Aorta (tissue), 5 donors: ENCODE results near the gene KRT79. TPM values are rescaled to one million over a fixed set of nuclear protein-coding genes. Genes with fewer than 3 reads are reported as not detected.

Experiments used
- ATAC-seq: fragments of 200-7000 bp; cut with Tn5 transposase; one replicate; pipeline ENCODE4 v1.9.1; 2022; ENCODE audit warnings: moderate library complexity; ENCODE audit not compliant: low FRiP score
- DNase-seq, 2 donors: peaks; one replicate each; pipeline ENCODE4 v3.0.0-alpha.2; 2020
- H3K27ac ChIP-seq, 2 donors: one replicate each; pipeline ENCODE4 v1.5.1; 2013; ENCODE audit warnings: low read length in 2 of 2, mild to moderate bottlenecking in 2 of 2, moderate library complexity in 2 of 2, control low read depth in 1 of 2, inconsistent platforms in 1 of 2, low read depth in 1 of 2
- H3K27me3 ChIP-seq, 2 donors: one replicate each; pipeline ENCODE4 v1.6.1; 2013; ENCODE audit warnings: control low read depth in 1 of 2, low read length in 1 of 2, mild to moderate bottlenecking in 1 of 2, moderate library complexity in 1 of 2; ENCODE audit not compliant: insufficient read depth in 2 of 2, control insufficient read depth in 1 of 2
- H3K36me3 ChIP-seq, 2 donors: one replicate each; pipeline ENCODE4 v1.6.1; 2013; ENCODE audit warnings: control low read depth in 1 of 2, low read length in 1 of 2, mild to moderate bottlenecking in 1 of 2; ENCODE audit not compliant: insufficient read depth in 2 of 2, control insufficient read depth in 1 of 2
- H3K4me1 ChIP-seq, 2 donors: one replicate each; pipeline ENCODE4 v1.6.1; 2013; ENCODE audit warnings: low read length in 2 of 2, control low read depth in 1 of 2, mild to moderate bottlenecking in 1 of 2, moderate library complexity in 1 of 2; ENCODE audit not compliant: insufficient read depth in 2 of 2, control insufficient read depth in 1 of 2
- H3K4me3 ChIP-seq, 2 donors: one replicate each; pipeline ENCODE4 v1.5.1; 2013; ENCODE audit warnings: low read length in 2 of 2, control low read depth in 1 of 2, mild to moderate bottlenecking in 1 of 2
- H3K9me3 ChIP-seq: one replicate; pipeline ENCODE4 v1.6.1; 2013; ENCODE audit warnings: mild to moderate bottlenecking, low read length; ENCODE audit not compliant: control insufficient read depth
- WGBS, 2 donors: extraction: QIAGEN DNeasy Blood & Tissue Kit; methylation state at CpG; one replicate each; pipeline ENCODE4 v1.1.7; 2013; 5-methylcytosine and 5-hydroxymethylcytosine counted together
- intact Hi-C, 2 donors: fragments of 100-400 bp; cut with DNase I; formaldehyde crosslinking; loops; one replicate each; pipeline versions ENCODE4 v1.14.2 to v1.15.0; 2022
- polyA plus RNA-seq, 2 donors: library from polyadenylated mRNA; stranded (reverse); fragments of 200-250 nt; gene quantifications; one replicate each; pipeline ENCODE4 v1.2.3, GENCODE V29; 2013
- total RNA-seq, 2 donors: library from RNA; stranded (reverse); fragmentation: NEBNext Ultra II Directional; extraction: Animal tissue kit (Norgen Biotek cat#: 25700); gene quantifications; one replicate each; pipeline ENCODE4 v1.2.1, GENCODE V29; 2021
- donor health status: healthy with polysubstance abuse.
- donor health status: Bipolar disorder and iron deficiency.
- donor health status: DM: no; HTN: no; CAD: no.
- donor health status: DM: no; HTN: no; CAD: no.
- donor health status: DM: yes; HTN: yes; CAD: no.

The KRT79 gene
- total and polyA plus RNA-seq, 4 donors: not detected

GRCh38 chr12:52783563-52784316, 50.4 kb downstream of the KRT79 start:
- H3K27ac ChIP-seq: no peak overlapping the region
- no peak for DNase-seq
- no peak overlapping the region for H3K4me3 ChIP-seq
- H3K36me3 ChIP-seq: no peaks in the 10 kb centered on the region
- H3K27me3 ChIP-seq: peaks cover 0 to 2% of the 10 kb centered on the region in 2 donors
- intact Hi-C loops: no loop called here
- no peak for ATAC-seq
- H3K9me3 ChIP-seq: no peaks in the 10 kb centered on the region
- 82 to 84% methylated on average over 7 of the region's 7 CpGs for WGBS, 2 donors
- H3K4me1 ChIP-seq: no peaks in the 10 kb centered on the region

- H3K9me3 ChIP-seq: no peaks in the 10 kb centered on the region
- no peak for ATAC-seq
- peaks cover 0 to 2% of the 10 kb centered on the region in 2 donors for H3K27me3 ChIP-seq
- no peak overlapping the region for H3K27ac ChIP-seq
- no peak for DNase-seq
- H3K4me1 ChIP-seq: no peaks in the 10 kb centered on the region
- intact Hi-C loops: no loop called here
- WGBS, 2 donors: 91 to 92% methylated on average over 4 of the region's 4 CpGs
- no peaks in the 10 kb centered on the region for H3K36me3 ChIP-seq
- no peak overlapping the region for H3K4me3 ChIP-seq
These were observed 51.6 kb downstream of the KRT79 start for GRCh38 chr12:52782502-52782901.

- no peak for ATAC-seq
- WGBS, 2 donors: 70 to 77% methylated on average over 4 of the region's 4 CpGs
- no peak overlapping the region for H3K4me3 ChIP-seq
- no peaks in the 10 kb centered on the region for H3K36me3 ChIP-seq
- intact Hi-C loops: no loop called here
- H3K27ac ChIP-seq: no peak overlapping the region
- no peaks in the 10 kb centered on the region for H3K4me1 ChIP-seq
- H3K27me3 ChIP-seq: peaks cover 0 to 2% of the 10 kb centered on the region in 2 donors
- no peaks in the 10 kb centered on the region for H3K9me3 ChIP-seq
- no peak for DNase-seq
These were observed 52.6 kb downstream of the KRT79 start for GRCh38 chr12:52781399-52782082.

DNA sequence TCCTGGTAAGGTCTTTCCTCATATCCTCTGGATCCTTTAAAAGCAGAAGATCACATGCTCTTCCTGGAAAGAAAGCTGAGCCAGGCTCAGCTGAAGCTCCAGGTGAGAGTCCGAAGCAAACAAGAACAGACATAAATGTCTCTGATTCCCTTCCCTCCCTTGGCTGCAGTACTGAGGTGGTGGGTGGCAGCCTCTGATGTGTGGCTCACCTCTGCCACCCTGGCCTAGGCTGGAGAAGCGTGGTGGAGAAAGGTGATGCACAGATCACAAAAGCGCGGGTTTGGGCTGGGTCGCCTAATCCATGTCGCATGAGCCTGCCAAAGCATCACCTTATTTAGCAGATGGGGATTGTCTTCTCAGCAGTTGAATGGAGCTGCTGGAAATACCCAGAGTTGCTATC, 54.2 kb downstream of the KRT79 start:
- intact Hi-C loops: no loop called here
- Histone ChIP-seq H3K27ac (no peak overlapping the region), H3K9me3 (no peaks in the 10 kb centered on the region), H3K36me3 (no peaks in the 10 kb centered on the region), H3K27me3 (peaks cover 0 to under 1% of the 10 kb centered on the region in 2 donors), H3K4me3 (no peak overlapping the region), H3K4me1 (no peaks in the 10 kb centered on the region)
- 90 to 91% methylated on average over 6 of the region's 6 CpGs for WGBS, 2 donors
- DNase-seq (no peak), ATAC-seq (no peak)

GRCh38 chr12:52778833-52779232, 55.3 kb downstream of the KRT79 start:
- Histone ChIP-seq H3K9me3 (no peaks in the 10 kb centered on the region), H3K4me3 (no peak overlapping the region), H3K36me3 (no peaks in the 10 kb centered on the region), H3K27ac (no peak overlapping the region), H3K4me1 (no peaks in the 10 kb centered on the region), H3K27me3 (no peaks in the 10 kb centered on the region)
- DNase-seq (no peak), ATAC-seq (no peak)
- 89 to 93% methylated on average over 2 of the region's 2 CpGs for WGBS, 2 donors
- intact Hi-C loops: no loop called here

DNA sequence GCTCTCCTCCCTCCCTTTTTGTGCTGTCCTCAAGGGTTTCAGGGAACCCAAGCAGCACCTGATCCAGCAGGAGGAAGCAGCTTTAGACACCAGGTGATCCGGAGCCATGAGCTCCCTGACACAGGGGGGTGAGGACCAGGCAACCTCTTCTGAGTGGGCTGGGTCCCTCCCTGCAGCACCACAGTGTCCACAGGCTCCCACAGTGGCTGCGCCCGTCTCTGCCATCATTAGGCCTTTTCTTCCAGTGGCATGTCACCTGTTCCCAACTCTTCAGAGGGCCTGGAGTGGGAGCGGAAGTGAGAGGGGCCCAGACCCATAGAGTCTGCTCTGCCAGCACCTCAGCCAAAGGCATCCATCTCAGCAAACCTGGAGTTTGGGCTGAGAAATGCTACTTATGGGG, 56.5 kb downstream of the KRT79 start:
- Histone ChIP-seq H3K4me1 (no peaks in the 10 kb centered on the region), H3K27ac (no peak overlapping the region), H3K4me3 (no peak overlapping the region), H3K9me3 (no peaks in the 10 kb centered on the region), H3K36me3 (no peaks in the 10 kb centered on the region), H3K27me3 (no peaks in the 10 kb centered on the region)
- intact Hi-C loops: no loop called here
- ATAC-seq (no peak), DNase-seq (no peak)
- WGBS, 2 donors: 90 to 91% methylated on average over 4 of the region's 4 CpGs

DNA sequence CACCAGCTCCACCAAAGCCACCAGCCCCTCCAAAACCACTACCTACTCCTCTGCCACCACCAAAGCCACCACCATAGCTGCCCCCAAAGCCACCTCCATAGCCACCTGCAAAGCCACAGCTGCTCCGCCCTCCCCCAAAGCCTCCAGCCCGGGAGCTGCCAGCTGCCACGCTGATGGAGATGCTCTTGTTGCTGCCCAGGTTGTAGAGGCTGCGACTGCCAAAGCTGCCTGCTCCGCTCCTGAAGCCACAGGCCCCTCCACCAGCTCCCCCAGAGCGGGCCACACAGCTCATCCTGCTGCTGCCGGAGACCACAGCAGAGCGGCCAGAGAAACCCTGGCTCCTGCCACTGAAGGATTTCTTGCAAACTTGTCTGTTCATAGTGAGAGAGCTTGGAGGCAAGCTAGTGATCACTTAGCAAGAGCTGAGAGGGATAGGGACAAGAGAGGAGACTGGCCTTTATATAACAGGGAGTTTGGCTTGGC, 57.2 kb downstream of the KRT79 start, which contains the start of gene KRT76:
TSS of gene KRT76 (minus strand) at position 433 of the 483 bp plus-strand sequence. CDS start at position 379, 54 bp downstream.
- Histone ChIP-seq H3K27ac (no peak within 1 kb of the TSS), H3K4me1 (no peaks in the 10 kb centered on the region), H3K27me3 (no peaks in the 10 kb centered on the region), H3K36me3 (no peaks in the 10 kb centered on the region), H3K9me3 (no peaks in the 10 kb centered on the region), H3K4me3 (no peak within 1 kb of the TSS)
- DNase-seq: no peak
- intact Hi-C loops: no loop called here
- WGBS, 2 donors: 84 to 90% methylated on average over 8 of the region's 8 CpGs
- ATAC-seq: no peak

DNA sequence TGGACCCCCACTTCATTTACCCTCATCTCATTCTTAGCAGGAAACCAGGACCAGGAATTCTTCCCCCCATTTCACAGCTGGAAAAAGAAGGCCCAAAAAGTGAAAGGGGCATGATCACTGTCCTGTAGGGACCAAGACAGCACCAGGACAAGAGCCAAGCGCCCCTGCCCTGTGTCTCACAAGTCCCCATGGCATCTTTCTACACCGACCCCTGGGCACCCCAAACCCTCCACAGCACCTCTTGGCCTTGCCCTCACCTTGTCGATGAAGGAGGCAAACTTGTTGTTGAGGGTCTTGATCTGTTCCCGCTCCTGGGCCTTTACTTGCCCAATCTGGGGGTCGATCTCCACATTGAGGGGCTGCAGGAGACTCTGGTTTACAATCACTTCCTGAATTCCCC, 57.7 kb downstream of the KRT79 start:
- no peak for DNase-seq
- H3K27me3 ChIP-seq: no peaks in the 10 kb centered on the region
- H3K27ac ChIP-seq: no peak overlapping the region
- WGBS, 2 donors: 82 to 88% methylated on average over 5 of the region's 5 CpGs
- H3K4me1 ChIP-seq: no peaks in the 10 kb centered on the region
- H3K36me3 ChIP-seq: no peaks in the 10 kb centered on the region
- H3K9me3 ChIP-seq: no peaks in the 10 kb centered on the region
- no peak for ATAC-seq
- no peak overlapping the region for H3K4me3 ChIP-seq
- intact Hi-C loops: no loop called here
